Right renal pelvis (tissue), 4 donors: ENCODE data around the gene UCP2. TPM values are rescaled to one million over a fixed set of nuclear protein-coding genes. Genes with fewer than 3 reads are reported as not detected.

Experiments used
- DNase-seq, 4 donors: peaks; one replicate each; pipeline ENCODE4 v3.0.0-alpha.2; 2013; ENCODE audit warnings: low read depth in 4 of 4, low spot score in 3 of 4, missing footprints in 1 of 4
- polyA plus RNA-seq, 4 donors: library from polyadenylated mRNA; unstranded; fragments of 120-200 nt; gene quantifications; one replicate each; pipeline ENCODE4 v1.2.1, GENCODE V29; 2013; ENCODE audit not compliant: insufficient read length in 4 of 4

Gene UCP2
- polyA plus RNA-seq, 4 donors, result 51.6 to 82.1 (median 73.9) TPM

DNA sequence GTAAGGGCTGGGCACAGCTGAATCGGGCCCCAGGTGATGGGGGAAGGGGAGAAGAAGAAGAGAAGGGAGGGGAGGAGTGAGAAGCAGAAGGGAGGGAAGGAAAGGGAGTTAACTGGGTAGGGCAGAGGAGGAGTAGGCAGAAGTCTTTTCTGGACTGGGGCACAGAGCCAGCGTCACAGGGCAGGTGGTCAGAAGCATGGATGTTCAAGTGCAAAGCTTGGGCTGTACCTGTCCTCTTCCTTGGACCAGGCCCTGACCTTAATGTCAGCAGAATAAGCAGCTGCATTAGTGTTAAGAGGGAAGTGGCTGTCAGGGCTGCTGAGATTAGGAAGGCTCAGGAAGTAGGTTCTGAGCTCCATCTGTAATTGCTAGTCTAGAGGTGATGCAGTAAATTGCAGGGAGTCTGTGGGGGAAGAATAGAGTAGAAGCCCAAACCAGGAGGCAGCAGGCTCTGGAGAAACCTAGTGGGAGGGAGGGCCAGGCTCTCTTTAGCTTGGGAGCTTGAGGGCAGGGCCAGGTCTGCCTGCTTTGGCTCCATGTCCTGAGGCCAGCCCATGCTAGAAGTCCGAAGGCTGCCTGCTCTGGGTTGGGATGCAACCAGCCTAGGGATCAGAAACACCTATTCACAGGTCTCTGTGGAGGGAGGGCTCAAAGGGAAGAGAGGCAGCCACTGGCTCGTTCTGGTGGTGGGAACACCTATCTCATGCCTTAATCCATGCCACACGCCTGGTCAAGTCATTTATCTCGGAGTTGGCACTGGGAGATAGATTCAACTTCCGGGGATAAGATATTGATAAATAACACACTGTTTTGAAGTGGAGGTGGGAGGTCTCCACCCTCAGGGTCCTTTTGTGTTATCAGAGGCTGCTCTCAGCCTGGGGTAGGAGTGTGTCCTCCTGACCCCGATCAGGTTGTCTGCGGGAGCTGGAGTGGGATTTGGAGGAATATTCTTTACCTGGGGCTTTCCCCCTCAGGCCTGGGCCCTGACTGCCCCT lies 28.0 kb upstream of the UCP2 start:
- DNase-seq, result no peak

DNA sequence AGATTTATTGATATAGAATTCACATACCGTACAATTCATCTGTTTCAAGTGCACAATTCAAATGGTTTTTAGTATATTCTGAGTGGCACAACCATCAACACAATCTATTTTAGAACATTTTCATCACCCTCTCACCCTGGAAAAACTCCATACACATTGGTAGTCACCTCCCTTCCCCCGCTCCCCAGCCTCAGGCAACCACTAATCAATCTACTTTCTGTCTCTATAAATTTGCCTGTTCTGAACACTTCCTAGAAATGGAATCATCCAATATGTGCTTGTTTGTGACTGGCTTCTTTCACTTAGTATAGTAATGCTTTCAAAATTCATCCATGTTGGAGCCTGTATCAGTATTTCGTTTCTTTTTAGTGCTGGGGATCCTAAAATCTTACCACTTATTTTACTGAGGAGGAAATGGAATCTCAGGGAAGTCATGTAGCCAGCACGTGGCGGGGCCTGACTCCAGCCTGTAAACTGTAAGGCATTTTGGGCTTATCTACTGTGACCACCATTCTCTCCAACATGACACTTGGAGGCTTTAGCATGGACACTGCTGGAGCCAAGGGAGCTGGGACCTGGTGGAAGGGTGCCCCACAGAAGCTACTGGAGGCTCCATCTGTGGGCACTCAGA lies 27.1 kb upstream of the UCP2 start:
- no peak for DNase-seq

DNA sequence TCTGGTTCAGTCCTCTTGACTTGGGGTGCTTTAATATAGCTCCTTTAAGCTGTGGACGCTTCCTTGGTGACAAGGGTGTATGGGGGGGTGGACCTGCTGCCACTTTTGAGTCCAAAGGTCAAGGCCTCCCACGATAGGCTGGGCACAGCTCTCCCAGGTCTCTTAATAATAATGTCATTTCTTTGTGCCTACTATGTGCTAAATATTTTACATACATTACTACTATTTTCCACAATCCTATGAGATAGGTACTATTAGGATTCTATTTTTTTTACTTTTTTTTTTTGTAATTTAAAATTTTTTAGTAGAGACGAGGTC lies 26.5 kb upstream of the UCP2 start:
- DNase-seq, result no peak

DNA sequence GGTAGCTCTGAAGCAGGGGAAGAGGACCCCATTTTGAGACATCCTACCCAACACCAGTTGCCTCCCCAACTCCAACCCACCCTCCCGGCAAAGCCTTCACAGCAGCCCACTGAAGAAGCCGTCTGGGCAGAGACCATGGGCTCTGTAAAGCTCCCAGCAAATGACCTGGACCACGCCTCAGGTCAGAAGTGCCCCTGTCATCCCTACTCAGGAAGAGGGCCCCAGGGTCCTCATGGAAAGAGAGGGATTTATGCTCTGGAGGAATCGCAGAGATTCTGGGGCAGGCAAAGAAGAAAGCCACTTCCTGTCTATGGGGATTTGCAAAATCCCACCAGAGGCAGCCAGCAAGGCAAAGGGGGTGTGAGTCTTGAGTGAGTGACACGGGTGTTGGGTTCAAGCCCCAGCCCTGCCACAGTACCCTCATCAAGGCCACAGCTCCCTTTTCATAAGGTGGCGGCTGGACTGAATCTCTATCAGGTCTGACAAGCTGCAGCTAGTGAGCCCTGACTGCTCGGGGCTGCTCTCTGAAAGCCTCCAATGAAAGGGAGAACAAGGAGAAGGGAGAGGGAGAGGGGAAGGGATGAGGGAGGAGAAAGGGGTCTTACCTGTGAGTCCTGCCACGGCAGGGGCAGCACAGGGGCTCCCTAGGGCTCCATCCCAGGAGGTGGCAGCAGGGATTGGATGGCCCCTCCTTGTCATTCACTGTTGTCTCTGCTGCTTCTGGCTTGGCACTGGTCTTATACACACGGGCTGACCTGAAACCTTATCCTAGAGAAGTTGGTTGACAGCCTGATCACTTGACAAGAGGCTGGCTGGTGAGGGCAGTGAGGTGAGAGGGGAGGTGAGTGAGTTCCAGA lies 26.0 kb upstream of the UCP2 start, which contains the start of gene UCP3:
Gene UCP3 (minus strand): TSS at position 713 of the 857 bp plus-strand sequence. CDS start 2,043 bp downstream, outside the sequence.
- no peak for DNase-seq

DNA sequence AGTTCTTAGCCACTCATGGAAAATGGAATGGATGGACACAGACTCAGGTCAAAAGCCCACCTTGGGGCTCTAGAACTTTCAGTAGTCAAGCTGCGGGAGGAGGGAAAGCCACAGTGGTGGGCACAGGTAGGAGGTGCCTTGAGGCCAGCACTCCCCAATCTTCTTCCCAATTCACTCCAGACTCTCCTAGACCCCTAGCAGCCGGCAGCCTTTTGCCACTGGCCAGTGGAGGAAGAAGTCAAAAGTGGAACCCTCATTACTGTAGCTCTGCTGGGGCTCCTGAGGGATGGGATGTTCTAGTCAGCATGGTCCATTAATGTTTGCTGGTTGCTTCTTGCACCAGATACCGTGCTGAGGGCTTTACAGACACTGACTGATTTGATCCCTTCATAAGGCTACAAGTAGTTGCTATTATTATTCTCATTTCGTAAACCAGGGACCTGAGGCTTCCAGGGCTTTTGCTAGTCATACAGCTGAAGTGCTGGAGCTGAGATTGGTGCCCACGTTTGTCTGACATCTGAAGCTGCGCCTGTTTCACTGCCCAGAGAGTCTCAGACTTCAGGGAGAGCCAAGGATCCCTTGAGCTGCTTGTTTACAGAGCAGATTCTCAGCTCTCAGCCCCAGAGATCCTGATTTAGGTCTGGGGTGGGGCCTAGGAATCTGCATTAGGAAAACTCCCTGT lies 25.2 kb upstream of the UCP2 start:
- no peak for DNase-seq

DNA sequence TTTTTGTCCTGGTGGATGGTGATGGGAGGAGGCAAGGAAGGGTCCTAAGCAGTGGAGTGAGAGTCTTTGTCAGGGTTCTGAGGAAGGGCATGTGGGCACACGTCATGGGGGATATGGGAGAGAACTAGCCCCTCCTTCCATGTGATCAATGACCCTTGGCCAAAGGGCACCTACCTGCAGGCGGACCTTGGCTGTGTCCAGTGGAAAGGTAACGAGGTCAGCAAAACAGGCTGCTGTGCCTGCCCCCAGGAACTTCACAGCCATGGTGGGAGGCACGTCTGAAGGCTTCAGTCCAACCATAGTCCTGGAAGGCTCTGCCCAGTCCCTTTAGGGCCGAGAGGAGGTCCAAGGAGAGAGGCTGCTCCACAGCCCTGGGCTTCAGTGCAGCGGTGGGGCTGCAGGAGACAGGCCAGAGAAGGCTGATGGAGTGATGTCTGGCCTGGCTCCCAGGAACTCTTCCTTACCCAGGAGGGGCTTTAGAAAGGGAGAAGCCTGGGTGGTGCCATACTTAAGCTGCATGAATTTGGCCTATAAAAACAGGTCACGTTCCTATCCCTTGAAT lies 24.2 kb upstream of the UCP2 start:
- DNase-seq, result no peak

DNA sequence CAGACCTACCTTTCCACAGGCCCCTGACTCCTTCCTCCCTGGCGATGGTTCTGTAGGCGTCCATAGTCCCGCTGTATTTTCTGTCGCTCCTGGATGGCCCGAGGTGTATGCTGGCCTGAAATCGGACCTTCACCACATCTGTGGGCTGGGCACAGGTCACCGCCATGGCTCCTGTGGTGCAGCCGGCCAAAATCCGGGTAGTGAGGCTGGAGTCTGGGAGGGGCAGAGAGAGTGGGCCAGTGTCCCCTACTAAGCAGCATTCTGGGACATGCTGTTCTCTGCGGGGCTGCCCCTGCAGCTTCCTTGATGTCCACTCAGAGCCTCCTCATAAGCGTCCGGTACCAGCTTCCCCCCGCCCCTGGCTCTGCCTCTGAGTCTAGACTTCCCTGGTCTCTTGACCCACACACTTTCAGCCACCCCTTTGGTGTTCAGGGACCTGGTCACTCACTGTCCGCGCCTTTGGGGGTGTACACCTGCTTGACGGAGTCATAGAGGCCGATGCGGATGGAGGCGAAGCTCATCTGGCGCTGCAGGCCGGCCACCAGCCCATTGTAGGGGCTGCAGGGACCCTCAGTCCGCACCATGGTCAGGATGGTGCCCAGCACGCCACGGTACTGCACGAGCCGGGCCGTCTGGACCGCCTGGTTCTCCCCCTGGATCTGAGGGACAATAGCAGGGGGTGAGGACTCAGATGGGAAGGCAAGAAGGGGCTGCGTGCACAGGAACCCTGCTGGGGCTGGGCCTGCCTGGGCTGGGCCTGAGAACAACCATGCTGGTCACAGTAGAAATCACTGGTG lies 23.3 kb upstream of the UCP2 start:
- no peak for DNase-seq

DNA sequence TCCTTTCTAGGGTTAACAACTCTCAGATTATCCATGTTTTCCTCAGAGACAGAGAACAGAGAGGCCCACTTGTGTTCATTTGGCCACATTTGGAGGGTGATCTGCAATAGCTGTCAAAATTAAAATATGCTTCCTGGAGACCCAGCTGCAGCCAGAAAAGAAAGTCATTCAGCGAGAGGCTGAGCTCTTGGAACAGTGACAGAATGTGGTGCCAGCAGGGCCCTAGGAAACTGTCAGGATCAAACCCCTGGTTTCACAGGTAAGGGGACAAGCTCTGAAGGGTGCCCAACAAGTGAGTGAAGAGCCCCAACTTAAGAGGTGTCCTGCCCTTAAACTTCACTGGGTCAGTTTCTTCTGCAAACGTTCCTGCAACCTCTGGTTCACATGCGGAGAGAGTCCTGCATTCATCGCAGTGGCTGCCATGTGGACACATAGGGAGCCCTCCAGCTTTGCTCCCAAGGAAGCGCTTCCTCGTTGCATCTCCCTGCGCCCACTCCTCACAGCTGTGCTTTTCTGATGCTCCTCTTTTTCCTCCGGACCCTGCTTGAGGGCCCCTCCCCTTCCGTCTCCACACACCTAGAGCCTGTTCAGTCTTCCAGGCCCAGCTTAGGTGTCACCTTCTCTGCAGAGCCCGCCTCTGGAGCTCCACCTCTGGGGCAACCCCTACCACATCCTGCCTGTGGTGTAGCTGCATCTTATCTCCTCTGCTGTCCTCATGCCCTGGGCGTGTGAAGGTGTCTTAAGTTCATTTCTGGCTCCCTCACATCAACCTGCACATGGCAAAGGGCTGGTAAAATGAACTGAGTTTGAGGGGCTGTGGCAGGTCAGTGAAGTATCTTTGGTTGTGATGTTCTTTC lies 22.3 kb upstream of the UCP2 start:
- no peak for DNase-seq

DNA sequence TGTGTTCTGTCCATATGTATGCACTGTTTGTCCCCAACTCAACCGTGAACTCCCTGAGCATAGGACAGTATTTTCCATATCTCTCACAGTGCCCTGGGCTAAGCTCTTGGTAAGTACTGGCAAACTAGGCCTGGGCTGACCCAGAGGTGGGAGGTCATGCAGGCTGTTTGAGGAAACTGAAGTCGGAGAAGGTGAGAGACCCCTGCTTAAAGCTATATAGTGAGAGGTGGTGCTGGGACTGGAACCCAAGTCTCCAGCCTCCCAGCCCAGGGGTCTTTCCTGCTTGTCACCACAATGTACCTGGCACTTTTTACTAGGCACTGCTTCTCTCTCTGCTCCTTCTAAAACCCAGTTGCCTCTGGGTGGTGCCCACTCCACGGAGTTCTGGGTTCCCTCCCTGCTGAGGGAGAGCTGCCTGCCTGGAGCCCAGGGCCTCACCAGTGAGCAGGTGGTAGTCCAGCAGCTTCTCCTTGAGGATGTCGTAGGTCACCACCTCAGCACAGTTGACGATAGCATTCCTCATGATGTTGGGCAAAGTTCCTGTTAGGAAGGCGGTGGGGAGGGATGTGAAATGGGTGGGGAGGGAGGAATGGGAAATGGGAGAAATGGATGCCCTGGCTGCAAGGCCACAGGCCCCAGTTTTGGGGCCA lies 21.5 kb upstream of the UCP2 start:
- no peak for DNase-seq

DNA sequence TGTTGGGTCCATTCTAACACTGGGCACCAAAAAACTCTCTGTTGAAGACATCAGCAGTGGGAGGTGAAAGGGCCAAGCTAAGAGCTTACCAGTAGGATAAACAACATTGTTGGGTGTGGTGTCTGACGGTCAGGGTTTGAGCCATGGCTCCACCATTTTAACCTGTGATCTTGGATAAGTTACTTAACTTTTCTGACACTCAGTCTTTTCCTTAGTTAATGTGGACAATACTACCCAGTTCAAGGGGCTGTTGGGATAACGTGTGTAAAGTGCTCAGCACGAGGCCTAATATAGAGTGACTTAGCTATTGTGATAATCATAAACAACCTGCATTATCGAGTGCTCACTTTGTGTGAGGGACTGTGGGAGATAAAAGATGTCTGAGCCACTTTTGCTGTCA lies 20.2 kb upstream of the UCP2 start:
- DNase-seq, result no peak

DNA sequence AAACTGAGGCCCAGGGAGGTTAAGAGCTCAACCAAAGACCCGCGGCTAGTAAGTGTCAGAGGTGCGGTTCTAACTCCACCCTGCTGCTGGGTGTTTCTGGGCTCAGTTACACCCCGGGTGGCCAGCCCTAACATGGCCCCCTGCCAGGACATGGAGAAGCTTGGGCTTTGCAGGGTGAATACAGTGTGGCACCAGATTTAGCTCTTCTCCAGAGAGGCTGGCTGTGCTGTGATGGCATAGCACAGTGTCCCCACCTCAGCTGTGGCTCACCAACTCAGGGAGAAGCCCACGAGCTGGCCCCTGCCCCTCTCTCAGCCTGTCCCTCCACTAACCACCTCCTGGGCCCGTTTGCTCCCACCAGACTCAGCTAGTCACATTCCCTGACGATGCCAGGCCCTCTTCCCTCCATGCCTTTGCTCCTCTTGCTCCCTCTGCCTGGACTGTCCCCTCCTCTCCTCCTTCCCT lies 19.2 kb upstream of the UCP2 start:
- DNase-seq, result no peak

DNA sequence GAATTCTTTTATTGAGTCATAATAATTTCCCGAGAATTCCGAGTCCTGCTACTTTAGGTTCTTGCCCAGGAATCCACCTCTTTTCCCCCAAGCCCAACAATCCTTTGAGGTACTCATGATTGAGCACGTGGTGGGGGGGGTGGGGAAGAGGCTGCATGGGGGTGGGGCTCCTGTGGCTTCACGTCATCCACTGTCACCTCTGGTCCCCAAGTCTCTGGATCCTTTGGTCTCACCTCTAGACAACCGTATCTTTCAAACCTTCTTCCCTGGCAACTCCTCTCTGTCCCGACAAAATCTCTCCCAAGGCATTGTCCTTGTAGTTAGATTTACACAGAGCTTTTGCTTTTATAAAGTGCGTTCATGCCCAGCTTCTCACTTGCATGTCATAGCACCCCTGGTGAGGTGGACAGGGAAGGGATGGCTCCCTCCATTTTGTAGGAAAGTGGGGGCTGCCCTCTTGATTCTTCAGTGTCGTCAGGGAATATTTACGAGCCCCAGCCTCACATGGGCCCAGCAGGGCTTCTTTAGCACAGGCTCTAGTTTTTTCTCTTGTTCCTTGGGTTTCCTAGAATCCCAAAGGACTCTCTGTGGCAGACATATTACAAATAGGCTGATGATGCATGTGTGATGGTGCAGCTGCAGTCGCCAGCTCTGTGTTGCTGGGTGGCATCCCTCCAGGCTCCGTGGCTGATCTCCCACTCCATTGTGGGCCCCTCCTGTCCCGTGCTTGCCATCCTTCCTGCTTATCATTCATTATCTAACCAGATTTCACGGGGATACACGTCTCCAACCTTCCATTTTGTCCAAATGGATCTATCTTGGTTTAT lies 17.9 kb upstream of the UCP2 start:
- no peak for DNase-seq

DNA sequence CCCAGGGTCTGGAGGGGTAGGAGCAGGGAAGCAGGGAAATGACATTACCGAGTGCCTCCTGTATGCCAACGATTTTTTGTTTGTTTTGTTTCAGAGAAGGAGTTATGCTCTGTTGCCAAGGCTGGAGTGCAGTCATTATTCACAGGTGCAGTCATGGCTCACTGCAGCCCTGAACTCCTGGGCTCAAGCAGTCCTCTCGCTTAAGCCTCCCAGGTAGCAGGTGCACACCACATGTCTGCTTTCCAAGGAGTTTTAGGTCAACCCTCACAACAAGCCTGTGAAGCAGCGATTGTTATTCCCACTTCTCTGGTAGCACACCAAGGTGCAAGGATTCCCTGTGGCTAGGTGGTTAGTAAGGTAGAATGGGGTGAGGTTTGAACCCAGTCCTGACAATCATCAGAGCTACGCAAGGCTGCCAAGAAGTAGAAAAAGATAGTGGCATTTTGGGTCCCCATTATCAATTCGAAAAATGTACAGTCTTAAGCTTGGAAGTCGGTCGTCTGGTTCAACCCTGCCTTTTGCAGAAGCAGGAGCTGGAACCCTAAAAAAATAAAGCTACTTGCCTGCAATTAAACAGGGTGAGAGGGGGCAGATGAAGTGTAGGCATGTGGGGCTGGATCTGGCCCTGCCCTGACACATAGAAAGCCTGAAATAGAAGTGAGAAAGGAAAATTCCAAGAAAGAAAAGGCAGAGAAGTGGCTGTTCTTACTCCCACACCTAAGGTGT lies 17.1 kb upstream of the UCP2 start:
- DNase-seq, result no peak

DNA sequence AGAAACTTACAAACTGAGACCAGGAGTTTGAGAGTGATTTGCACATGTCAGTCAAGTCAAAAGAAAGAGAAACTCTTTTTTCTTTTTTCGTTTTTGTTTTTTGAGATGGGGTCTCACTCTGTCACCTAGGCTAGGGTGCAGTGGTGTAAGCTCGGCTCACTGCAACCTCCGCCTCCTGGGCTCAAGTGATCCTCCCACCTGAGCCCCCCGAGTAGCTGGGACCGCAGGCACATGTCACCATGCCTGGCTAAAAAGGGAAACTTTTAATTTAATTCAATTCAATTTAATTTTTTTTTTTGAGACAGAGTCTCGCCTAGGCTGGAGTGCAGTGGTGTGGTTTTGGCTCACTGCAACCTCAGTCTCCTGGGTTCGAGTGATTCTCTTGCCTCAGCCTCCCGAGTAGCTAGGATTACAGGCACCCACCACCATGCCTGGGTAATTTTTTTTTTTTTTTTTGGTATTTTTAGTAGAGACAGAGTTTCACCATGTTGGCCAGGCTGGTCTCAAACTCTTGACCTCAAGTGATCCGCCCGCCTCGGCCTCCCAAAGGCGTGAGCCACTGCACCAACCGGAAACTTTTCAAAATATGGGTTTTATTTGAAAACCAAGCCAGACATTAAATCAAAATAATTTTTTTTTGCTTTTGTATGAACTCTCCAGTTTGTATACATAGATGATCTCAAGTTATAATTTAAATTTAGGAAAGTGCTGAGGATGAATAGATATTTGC lies 16.4 kb upstream of the UCP2 start:
- no peak for DNase-seq

DNA sequence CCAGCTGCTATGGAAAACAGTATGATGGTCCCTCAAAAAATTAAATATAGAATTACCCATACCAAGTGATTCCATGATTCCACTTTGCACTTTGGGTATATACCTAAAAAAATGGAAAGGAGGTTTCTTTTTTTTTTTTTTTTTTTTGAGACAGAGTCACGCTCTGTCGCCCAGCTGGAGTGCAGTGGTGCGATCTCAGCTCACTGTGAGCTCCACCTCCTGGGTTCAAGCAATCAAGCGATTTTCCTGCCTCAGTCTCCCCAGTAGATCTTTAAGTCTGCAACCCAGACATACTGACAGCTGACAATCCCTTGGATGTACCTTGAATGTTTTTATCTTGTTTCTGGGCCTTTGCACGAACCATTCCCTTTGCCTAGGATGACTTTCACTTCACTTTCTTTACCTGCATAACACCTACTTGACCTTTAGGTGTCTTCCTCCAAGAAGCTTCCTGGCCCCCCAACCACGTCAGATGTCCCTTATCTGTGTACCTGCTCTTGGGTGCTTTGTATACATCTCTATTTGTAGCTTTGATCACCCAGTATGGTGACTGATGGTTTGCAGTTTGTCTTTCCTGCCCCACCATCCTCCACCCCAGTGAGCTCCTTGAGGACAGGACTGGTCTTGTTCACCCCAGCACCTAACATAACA lies 14.6 kb upstream of the UCP2 start:
- DNase-seq, result no peak
